Measurements from ENCODE around the gene OR4B1.

GRCh38 chr11:48167380-48167779 is 49.2 kb upstream of the OR4B1 start:
- TF ChIP-seq, protein P1, sequence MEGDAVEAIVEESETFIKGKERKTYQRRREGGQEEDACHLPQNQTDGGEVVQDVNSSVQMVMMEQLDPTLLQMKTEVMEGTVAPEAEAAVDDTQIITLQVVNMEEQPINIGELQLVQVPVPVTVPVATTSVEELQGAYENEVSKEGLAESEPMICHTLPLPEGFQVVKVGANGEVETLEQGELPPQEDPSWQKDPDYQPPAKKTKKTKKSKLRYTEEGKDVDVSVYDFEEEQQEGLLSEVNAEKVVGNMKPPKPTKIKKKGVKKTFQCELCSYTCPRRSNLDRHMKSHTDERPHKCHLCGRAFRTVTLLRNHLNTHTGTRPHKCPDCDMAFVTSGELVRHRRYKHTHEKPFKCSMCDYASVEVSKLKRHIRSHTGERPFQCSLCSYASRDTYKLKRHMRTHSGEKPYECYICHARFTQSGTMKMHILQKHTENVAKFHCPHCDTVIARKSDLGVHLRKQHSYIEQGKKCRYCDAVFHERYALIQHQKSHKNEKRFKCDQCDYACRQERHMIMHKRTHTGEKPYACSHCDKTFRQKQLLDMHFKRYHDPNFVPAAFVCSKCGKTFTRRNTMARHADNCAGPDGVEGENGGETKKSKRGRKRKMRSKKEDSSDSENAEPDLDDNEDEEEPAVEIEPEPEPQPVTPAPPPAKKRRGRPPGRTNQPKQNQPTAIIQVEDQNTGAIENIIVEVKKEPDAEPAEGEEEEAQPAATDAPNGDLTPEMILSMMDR (IDR thresholded peaks at IDR 0.05; ENCODE audit: insufficient read depth, low read length, poor library complexity, severe bottlenecking): no peak
- no peak for TF ChIP-seq EZH2phosphoT487 (conservative IDR thresholded peaks at IDR 0.05; ENCODE audit: low read length)

All from SU-DHL-6 (cell line).